Measurements from ENCODE around the gene ZBTB48.
"Not testable (repeated sequence)": the region's sequence is repeated elsewhere in the genome, so short reads cannot be mapped to it uniquely, and the experiment has no call there.

The ZBTB48 gene

GRCh38 chr1:6596886-6597776 is 17.3 kb downstream of the ZBTB48 start:
- Histone ChIP-seq H3K9ac (ENCODE audit: low read depth, low read length) (no peak overlapping the region), H3K9me3 (ENCODE audit: insufficient read depth, low read depth, low read length) (no peaks in the 10 kb centered on the region), H3K27ac (ENCODE audit: low read length) (no peak overlapping the region), H3K27me3 (ENCODE audit: insufficient read depth, low read length) (peaks cover 13% of the 10 kb centered on the region; the same call in 1 of the 2 replicates), H3K4me1 (ENCODE audit: insufficient read depth, low read length) (peaks cover 2% of the 10 kb centered on the region), H3K36me3 (ENCODE audit: insufficient read depth, low read depth, low read length) (peaks cover 68% of the 10 kb centered on the region), H3K4me3 (ENCODE audit: low read length) (no peak overlapping the region)

GRCh38 chr1:6597777-6598131 is 18.0 kb downstream of the ZBTB48 start:
- Histone ChIP-seq H3K4me3 (ENCODE audit: low read length) (no peak overlapping the region), H3K36me3 (ENCODE audit: insufficient read depth, low read depth, low read length) (peaks cover 62% of the 10 kb centered on the region), H3K4me1 (ENCODE audit: insufficient read depth, low read length) (peaks cover 2% of the 10 kb centered on the region), H3K9me3 (ENCODE audit: insufficient read depth, low read depth, low read length) (no peaks in the 10 kb centered on the region), H3K9ac (ENCODE audit: low read depth, low read length) (no peak overlapping the region), H3K27me3 (ENCODE audit: insufficient read depth, low read length) (peaks cover 13% of the 10 kb centered on the region; the same call in 1 of the 2 replicates), H3K27ac (ENCODE audit: low read length) (no peak overlapping the region)

GRCh38 chr1:6599141-6599975 is 19.6 kb downstream of the ZBTB48 start:
- peaks cover 46% of the 10 kb centered on the region for H3K36me3 ChIP-seq (ENCODE audit: insufficient read depth, low read depth, low read length)
- H3K4me3 ChIP-seq (ENCODE audit: low read length): 0 out of 2 replicates have a peak overlapping the region, but pooled peaks have one; percentile 35
- peaks cover 13% of the 10 kb centered on the region; the same call in 1 of the 2 replicates for H3K27me3 ChIP-seq (ENCODE audit: insufficient read depth, low read length)
- H3K4me1 ChIP-seq (ENCODE audit: insufficient read depth, low read length): peaks cover 10% of the 10 kb centered on the region
- no peak overlapping the region for H3K9ac ChIP-seq (ENCODE audit: low read depth, low read length)
- H3K27ac ChIP-seq (ENCODE audit: low read length): no peak overlapping the region
- H3K9me3 ChIP-seq (ENCODE audit: insufficient read depth, low read depth, low read length): no peaks in the 10 kb centered on the region

GRCh38 chr1:6599991-6600390 is 20.2 kb downstream of the ZBTB48 start:
- peaks cover 39% of the 10 kb centered on the region for H3K36me3 ChIP-seq (ENCODE audit: insufficient read depth, low read depth, low read length)
- not testable (repeated sequence) for H3K27ac ChIP-seq (ENCODE audit: low read length); H3K9me3 ChIP-seq (ENCODE audit: insufficient read depth, low read depth, low read length)
- H3K4me3 ChIP-seq (ENCODE audit: low read length): peak overlapping the region; percentile 93
- H3K9ac ChIP-seq (ENCODE audit: low read depth, low read length): peak overlapping the region; percentile 84; the same call in 1 of the 2 replicates
- peaks cover 12% of the 10 kb centered on the region for H3K4me1 ChIP-seq (ENCODE audit: insufficient read depth, low read length)
- H3K27me3 ChIP-seq (ENCODE audit: insufficient read depth, low read length): peaks cover 13% of the 10 kb centered on the region; the same call in 1 of the 2 replicates

GRCh38 chr1:6600410-6601048 is 20.7 kb downstream of the ZBTB48 start:
- Histone ChIP-seq H3K9me3 (ENCODE audit: insufficient read depth, low read depth, low read length) (no peaks in the 10 kb centered on the region), H3K27ac (ENCODE audit: low read length) (no peak overlapping the region), H3K4me1 (ENCODE audit: insufficient read depth, low read length) (peaks cover 12% of the 10 kb centered on the region), H3K27me3 (ENCODE audit: insufficient read depth, low read length) (peaks cover 13% of the 10 kb centered on the region; the same call in 1 of the 2 replicates), H3K4me3 (ENCODE audit: low read length) (peak overlapping the region; percentile 93), H3K9ac (ENCODE audit: low read depth, low read length) (peak overlapping the region; percentile 84), H3K36me3 (ENCODE audit: insufficient read depth, low read depth, low read length) (peaks cover 34% of the 10 kb centered on the region)

GRCh38 chr1:6601049-6601922 is 21.5 kb downstream of the ZBTB48 start:
- Histone ChIP-seq H3K9me3 (ENCODE audit: insufficient read depth, low read depth, low read length) (no peaks in the 10 kb centered on the region), H3K4me3 (ENCODE audit: low read length) (peak overlapping the region; percentile 93), H3K9ac (ENCODE audit: low read depth, low read length) (peak overlapping the region; percentile 84), H3K27ac (ENCODE audit: low read length) (no peak overlapping the region), H3K27me3 (ENCODE audit: insufficient read depth, low read length) (peaks cover 13% of the 10 kb centered on the region; the same call in 1 of the 2 replicates), H3K36me3 (ENCODE audit: insufficient read depth, low read depth, low read length) (peaks cover 26% of the 10 kb centered on the region), H3K4me1 (ENCODE audit: insufficient read depth, low read length) (peaks cover 12% of the 10 kb centered on the region)

GRCh38 chr1:6601923-6602668 is 22.3 kb downstream of the ZBTB48 start:
- H3K27ac ChIP-seq (ENCODE audit: low read length): no peak overlapping the region
- H3K9ac ChIP-seq (ENCODE audit: low read depth, low read length): peak overlapping the region; percentile 84
- peak overlapping the region; percentile 93 for H3K4me3 ChIP-seq (ENCODE audit: low read length)
- peaks cover 12% of the 10 kb centered on the region for H3K4me1 ChIP-seq (ENCODE audit: insufficient read depth, low read length)
- H3K9me3 ChIP-seq (ENCODE audit: insufficient read depth, low read depth, low read length): no peaks in the 10 kb centered on the region
- peaks cover 18% of the 10 kb centered on the region for H3K36me3 ChIP-seq (ENCODE audit: insufficient read depth, low read depth, low read length)
- H3K27me3 ChIP-seq (ENCODE audit: insufficient read depth, low read length): peaks cover 13% of the 10 kb centered on the region; the same call in 1 of the 2 replicates

- Histone ChIP-seq H3K4me1 (ENCODE audit: insufficient read depth, low read length) (peaks cover 12% of the 10 kb centered on the region), H3K27me3 (ENCODE audit: insufficient read depth, low read length) (peaks cover 13% of the 10 kb centered on the region; the same call in 1 of the 2 replicates), H3K9ac (ENCODE audit: low read depth, low read length) (peak within 1 kb of the TSS; percentile 84), H3K27ac (ENCODE audit: low read length) (peak within 1 kb of the TSS; percentile 44), H3K4me3 (ENCODE audit: low read length) (peak within 1 kb of the TSS; percentile 93), H3K9me3 (ENCODE audit: insufficient read depth, low read depth, low read length) (no peaks in the 10 kb centered on the region), H3K36me3 (ENCODE audit: insufficient read depth, low read depth, low read length) (peaks cover 12% of the 10 kb centered on the region)
These were observed 23.0 kb downstream of the ZBTB48 start, which contains the start of gene KLHL21 for GRCh38 chr1:6602669-6603237. Gene KLHL21, minus strand, starts transcription at chr1:6602869. Its CDS starts 52 bp downstream, at chr1:6602817.

GRCh38 chr1:6603238-6603914 is 23.6 kb downstream of the ZBTB48 start:
- H3K27ac ChIP-seq (ENCODE audit: low read length): peak overlapping the region; percentile 44
- peak overlapping the region; percentile 93 for H3K4me3 ChIP-seq (ENCODE audit: low read length)
- peaks cover 12% of the 10 kb centered on the region for H3K4me1 ChIP-seq (ENCODE audit: insufficient read depth, low read length)
- peak overlapping the region; percentile 79; the same call in 1 of the 2 replicates for H3K9ac ChIP-seq (ENCODE audit: low read depth, low read length)
- H3K36me3 ChIP-seq (ENCODE audit: insufficient read depth, low read depth, low read length): peaks cover 6% of the 10 kb centered on the region; the same call in 1 of the 2 replicates
- no peaks in the 10 kb centered on the region for H3K9me3 ChIP-seq (ENCODE audit: insufficient read depth, low read depth, low read length)
- peaks cover 13% of the 10 kb centered on the region; the same call in 1 of the 2 replicates for H3K27me3 ChIP-seq (ENCODE audit: insufficient read depth, low read length)
